Measurements from ENCODE around the gene NPW.

NPW gene

GRCh38 chr16:1983544-1984346, 35.8 kb upstream of the NPW start, which contains the start of gene GFER:
TSS of gene GFER (plus strand) at chr16:1984193. CDS start at chr16:1984219, 26 bp downstream.
- in situ Hi-C loops (cut with HindIII; ENCODE audit: low pct_ligation_motif_present, low pct_unique_long_range_greater_than_20kb, low sequenced_read_pairs): no loop called here
- DNase-seq: peak; percentile 97

DNA sequence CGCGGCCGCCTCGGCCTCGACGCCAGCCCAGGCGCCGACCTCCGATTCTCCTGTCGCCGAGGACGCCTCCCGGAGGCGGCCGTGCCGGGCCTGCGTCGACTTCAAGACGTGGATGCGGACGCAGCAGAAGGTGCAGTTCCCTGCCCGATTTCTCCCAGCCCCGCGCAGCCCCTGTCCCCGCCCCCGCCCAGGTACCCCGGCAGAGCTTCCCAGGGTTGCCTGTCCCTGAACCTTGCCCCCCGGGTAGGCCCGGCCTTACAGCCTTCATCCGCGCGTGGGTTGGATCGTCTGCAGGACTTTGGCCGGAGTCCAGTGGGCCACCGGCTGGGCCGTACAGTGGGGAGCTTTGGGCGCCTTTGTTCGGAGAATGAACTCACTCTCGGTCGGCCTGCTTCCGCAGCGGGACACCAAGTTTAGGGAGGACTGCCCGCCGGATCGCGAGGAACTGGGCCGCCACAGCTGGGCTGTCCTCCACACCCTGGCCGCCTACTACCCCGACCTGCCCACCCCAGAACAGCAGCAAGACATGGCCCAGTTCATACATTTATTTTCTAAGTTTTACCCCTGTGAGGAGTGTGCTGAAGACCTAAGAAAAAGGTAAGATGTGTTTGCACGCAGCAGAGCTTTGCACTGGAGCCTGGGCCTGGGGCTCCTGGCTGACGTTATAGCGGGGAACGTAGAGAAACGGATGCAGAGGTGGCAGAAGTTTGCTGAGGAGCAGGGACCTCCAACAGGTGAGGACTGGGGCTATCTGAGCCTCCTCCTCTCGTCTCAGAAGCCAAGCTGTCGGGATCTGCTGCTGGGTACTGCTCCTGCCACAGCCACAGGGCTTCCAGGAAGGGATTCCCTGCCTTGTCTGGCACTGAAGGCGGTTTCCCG, 35.0 kb upstream of the NPW start:
- no peak for DNase-seq
- in situ Hi-C loops (cut with HindIII; ENCODE audit: low pct_ligation_motif_present, low pct_unique_long_range_greater_than_20kb, low sequenced_read_pairs): no loop called here

GRCh38 chr16:1985466-1986150, 34.0 kb upstream of the NPW start:
- no peak for DNase-seq
- in situ Hi-C loops (cut with HindIII; ENCODE audit: low pct_ligation_motif_present, low pct_unique_long_range_greater_than_20kb, low sequenced_read_pairs): no loop called here

DNA sequence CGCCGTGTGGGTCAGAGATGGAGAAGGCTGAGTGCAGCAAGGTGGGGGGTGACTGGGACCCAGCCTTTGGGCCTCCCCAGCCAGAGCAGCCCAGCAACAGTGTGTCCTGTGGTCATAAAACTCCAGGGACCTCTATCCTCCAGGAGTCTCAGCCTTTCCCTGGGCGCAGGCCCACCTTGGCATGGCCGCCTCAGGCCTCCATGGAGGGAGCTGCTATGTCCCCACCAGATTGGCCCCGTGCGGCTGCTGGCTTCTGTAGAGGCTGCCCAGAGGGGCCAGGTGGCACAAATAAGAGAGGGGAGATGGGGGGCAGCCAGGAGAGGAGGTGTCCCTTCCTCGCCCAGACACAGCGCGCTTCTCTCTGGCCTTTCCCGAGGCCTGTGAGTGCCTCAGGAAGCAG, 32.4 kb upstream of the NPW start:
- no peak for DNase-seq
- in situ Hi-C loops (cut with HindIII; ENCODE audit: low pct_ligation_motif_present, low pct_unique_long_range_greater_than_20kb, low sequenced_read_pairs): no loop called here

DNA sequence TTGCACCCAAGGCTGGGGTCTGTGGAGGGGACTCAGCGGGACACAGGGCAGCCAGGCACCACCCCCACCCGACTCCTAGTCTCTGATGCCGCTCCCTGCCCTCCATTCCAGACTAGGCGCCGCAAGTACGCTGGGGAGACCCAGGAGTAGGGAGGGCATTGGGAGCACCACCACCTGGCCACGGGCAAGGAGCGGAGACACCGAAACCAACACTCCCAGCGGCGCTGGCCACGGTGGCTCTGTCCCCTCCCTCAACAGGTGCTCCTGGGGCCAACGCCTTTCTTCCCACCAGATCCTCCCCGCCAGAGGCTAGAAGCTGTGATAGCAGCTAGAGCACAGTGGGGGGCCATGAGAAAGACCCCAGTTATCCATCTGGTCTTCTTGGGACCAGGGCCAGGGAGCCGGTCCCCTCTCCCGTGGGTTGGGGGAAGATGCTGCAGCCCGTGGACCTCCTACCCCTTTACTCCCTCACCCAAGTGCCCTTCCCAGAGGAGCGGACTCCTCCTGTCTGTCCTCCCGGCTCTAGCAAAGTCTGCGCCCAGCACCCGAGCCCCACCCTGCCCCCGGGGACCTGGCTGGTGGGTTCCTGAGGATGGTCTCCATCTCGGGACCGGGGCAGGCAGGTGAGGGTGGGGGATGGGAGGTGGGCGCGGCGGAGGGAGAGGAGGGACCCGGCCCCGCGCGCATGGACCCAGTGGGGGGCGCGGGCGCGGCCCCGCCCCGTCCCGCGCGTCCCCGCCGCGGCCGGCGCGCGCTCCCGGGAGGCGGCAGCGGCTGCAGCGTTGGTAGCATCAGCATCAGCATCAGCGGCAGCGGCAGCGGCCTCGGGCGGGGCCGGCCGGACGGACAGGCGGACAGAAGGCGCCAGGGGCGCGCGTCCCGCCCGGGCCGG, 30.1 kb upstream of the NPW start, which contains the start of gene SYNGR3:
Gene SYNGR3 (plus strand): TSS at position 762 of the 892 bp plus-strand sequence. CDS start 133 bp downstream, outside the sequence.
- in situ Hi-C loops (cut with HindIII; ENCODE audit: low pct_ligation_motif_present, low pct_unique_long_range_greater_than_20kb, low sequenced_read_pairs): no loop called here
- peak; percentile 33 for DNase-seq

GRCh38 chr16:1990101-1990350, 29.6 kb upstream of the NPW start:
- no peak for DNase-seq
- in situ Hi-C loops (cut with HindIII; ENCODE audit: low pct_ligation_motif_present, low pct_unique_long_range_greater_than_20kb, low sequenced_read_pairs): no loop called here

DNA sequence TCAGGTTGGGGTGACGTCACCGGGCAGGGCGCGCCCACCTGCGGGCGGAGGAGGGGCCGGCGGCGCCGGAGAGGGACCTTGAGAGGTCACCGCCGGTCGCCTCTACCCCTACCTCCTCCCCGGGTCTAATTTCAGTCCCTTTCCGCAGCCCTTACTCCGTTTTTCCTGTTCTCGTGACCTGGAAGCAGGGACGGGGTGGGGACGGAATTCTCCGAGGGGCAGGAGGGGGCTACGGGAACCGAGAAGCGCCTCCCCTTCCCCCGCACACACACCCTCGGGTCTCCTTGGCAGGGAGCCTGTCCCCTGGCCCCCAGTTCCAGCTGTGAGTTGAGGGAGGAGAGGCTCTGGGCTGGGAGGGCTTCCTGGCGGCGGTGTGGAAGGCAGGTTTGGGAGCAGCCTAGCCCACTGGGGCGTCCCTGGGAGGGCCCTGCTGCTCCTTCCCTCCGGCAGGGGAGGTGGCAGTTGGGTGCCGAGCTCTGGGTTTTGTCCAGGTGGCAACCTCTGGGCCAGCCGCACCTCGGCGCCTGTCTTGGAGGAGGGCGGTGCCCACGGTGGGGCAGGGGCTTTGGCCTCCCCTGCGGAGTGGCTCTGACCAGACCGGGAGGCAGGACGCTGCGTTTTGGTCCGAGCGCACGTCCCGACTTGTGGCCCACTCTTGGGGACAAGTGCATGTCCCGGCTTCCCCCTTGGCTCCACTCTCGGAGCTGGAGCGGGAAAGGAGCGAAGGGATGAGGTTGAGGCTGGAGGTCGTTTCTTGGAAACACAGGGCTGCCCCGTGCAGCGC, 29.0 kb upstream of the NPW start:
- in situ Hi-C loops (cut with HindIII; ENCODE audit: low pct_ligation_motif_present, low pct_unique_long_range_greater_than_20kb, low sequenced_read_pairs): no loop called here
- peak; percentile 20 for DNase-seq

- in situ Hi-C loops (cut with HindIII; ENCODE audit: low pct_ligation_motif_present, low pct_unique_long_range_greater_than_20kb, low sequenced_read_pairs): no loop called here
- DNase-seq: no peak
Observed at GRCh38 chr16:1991135-1991551, 28.4 kb upstream of the NPW start.

DNA sequence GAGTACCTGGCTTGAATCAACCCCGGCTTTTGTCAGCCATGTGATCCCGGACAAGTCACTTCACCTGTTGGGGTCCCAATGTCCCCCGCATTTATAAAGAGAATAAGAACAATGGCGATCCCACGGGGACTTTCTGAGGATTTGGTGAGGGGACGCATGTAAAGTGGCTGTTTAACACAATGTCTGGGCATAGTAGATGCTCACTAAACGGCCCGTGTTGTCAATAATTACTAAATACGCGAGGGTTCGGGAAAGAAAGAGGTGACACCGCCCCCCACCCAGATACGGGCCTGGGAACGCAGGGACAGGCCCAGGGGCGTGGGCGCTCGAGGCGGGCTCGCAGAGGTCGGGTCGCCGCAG, 28.0 kb upstream of the NPW start:
- in situ Hi-C loops (cut with HindIII; ENCODE audit: low pct_ligation_motif_present, low pct_unique_long_range_greater_than_20kb, low sequenced_read_pairs): no loop called here
- DNase-seq: no peak

GRCh38 chr16:1991948-1992703, 27.5 kb upstream of the NPW start:
- peak; percentile 50 for DNase-seq
- in situ Hi-C loops (cut with HindIII; ENCODE audit: low pct_ligation_motif_present, low pct_unique_long_range_greater_than_20kb, low sequenced_read_pairs): no loop called here

DNA sequence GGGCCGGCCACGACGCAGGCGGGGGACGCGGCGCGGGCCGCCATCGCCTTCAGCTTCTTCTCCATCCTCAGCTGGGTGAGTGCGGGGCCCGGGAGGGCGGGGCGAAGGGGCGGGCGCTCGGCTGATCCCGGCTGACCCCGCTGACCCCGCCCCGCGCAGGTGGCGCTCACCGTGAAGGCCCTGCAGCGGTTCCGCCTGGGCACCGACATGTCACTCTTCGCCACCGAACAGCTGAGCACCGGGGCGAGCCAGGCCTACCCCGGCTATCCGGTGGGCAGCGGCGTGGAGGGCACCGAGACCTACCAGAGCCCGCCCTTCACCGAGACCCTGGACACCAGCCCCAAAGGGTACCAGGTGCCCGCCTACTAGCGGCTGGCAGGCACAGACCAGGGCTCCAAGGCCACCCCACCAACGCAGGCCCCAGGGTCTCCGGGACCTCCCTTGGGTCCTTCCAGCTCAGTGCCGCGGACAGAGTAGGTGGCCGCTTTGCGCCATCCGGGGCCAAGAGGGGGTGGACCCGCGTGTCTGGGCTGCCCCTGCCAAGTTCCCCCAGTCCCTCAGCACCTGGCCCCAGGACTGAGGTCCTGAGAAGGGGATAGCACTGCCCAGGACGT, 26.8 kb upstream of the NPW start:
- in situ Hi-C loops (cut with HindIII; ENCODE audit: low pct_ligation_motif_present, low pct_unique_long_range_greater_than_20kb, low sequenced_read_pairs): no loop called here
- DNase-seq: no peak

DNA sequence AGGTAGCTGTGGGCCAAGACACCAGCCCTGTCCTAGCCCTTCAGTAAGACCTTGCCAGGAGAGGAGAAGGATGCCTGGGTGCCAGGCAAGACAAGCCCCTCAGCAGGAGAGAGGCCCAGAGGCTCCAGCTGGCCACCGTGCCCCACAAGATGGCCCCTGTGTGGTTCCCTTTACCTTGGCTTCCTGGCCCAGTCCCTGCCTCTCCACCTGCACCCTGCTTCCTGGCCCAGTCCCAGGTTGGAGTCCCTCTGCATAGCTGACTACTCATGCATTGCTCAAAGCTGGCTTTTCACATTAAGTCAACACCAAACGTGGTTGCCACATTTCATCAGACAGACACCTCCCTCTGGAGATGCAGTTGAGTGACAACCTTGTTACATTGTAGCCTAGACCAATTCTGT, 25.9 kb upstream of the NPW start:
- in situ Hi-C loops (cut with HindIII; ENCODE audit: low pct_ligation_motif_present, low pct_unique_long_range_greater_than_20kb, low sequenced_read_pairs): no loop called here
- DNase-seq: peak; percentile 77

- in situ Hi-C loops (cut with HindIII; ENCODE audit: low pct_ligation_motif_present, low pct_unique_long_range_greater_than_20kb, low sequenced_read_pairs): no loop called here
Observed at GRCh38 chr16:1997494-1998359, 21.9 kb upstream of the NPW start.

DNA sequence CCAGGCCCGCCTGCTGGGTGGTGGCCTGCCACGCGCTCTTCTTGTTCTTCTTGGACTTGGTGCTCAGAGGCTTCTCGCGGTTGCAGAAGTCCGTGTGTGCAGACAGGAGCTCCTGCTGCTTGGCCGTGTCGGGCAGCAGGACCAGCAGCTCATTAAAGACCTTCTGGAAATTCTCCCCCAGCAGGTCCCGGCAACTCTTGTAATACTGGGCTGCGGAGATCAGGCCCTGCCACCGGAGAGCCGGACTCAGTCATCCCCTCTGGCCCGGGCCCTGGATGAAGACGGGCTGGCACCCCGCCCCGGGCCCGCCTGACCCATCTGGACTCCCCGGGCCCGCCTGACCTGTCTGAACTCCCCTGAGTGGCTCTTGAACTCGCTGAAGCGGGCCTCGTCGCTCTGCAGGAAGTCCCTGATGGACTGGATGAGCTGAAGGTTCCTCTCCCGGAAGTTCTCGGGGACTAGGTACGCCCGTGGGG, 21.2 kb upstream of the NPW start:
- in situ Hi-C loops (cut with HindIII; ENCODE audit: low pct_ligation_motif_present, low pct_unique_long_range_greater_than_20kb, low sequenced_read_pairs): no loop called here
- DNase-seq: no peak

More at GRCh38 chr16:1997494-1998359, 21.9 kb upstream of the NPW start:
- DNase-seq: no peak

DNA sequence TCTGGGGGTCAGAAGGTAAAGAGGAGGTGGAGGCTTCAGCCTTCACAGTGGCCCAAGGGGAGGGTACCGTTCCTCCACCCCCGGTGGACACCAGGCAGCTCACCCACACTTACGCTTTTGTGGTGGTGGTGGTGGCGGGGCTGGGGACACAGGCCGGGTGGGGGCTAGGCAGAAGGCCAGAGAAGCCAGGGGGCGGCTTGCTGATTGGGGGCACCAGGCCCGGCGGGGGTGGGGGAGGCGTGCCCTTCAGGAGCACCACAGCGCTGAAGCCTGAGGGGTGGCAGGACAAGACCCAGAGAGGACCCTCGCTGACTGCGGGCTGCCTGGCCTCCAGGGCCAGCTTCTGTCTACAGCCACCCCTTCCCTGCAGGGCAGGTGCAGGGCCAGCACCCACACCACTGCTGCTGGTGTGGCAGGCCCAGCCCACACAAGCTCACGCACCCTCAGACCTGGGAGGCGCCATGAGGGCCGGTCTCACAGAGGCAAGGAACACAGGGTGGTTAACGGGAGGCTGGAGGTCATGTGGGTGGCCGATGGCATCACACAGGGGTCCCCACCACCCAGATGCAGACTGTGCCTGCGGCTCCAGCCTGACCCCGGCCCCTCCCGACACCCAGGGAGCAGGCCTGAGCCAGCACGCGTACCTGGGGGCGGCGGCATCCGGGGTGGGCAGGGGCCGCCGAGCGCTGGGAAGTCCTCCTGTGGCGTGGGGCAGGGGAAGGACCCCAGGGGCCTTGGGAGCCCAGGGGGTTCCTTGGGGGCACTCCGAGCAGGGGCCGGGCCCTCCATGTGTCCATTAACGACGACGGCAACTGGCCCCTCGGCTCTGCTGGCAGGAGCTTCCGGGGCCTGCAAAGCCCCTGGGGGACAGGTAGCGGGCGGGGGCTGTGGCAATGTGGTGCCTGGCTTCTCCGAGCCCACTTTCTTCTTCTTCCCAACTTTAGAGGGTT, 20.5 kb upstream of the NPW start:
- DNase-seq: no peak
- in situ Hi-C loops (cut with HindIII; ENCODE audit: low pct_ligation_motif_present, low pct_unique_long_range_greater_than_20kb, low sequenced_read_pairs): no loop called here
